Ovary (tissue), 3 donors: ENCODE data around the gene GOLGA7B.

Experiments used
- CTCF ChIP-seq, 3 donors: fragments of 450-650 bp in 2 of 3; fragments of 200-600 bp in 1 of 3; IDR thresholded peaks; one replicate each; pipeline versions ENCODE4 v1.5.1 to v1.8.0; 2016 to 2022; ENCODE audit warnings: antibody characterized with exemption in 3 of 3, mild to moderate bottlenecking in 1 of 3
- EP300 ChIP-seq: sonication (generic); formaldehyde crosslinking; IDR thresholded peaks from one replicate; pipeline ENCODE4 v1.6.1; 2017; ENCODE audit warnings: antibody characterized with exemption
- POLR2A ChIP-seq: fragments of 450-650 bp; IDR thresholded peaks from one replicate; pipeline ENCODE4 v1.6.1; 2017; ENCODE audit warnings: antibody characterized with exemption, mild to moderate bottlenecking, moderate library complexity
- donor health status: DM: no; HTN: no; CAD: no.

- no peak for TF ChIP-seq POLR2A
- no peak for TF ChIP-seq CTCF (IDR thresholded peaks at IDR 0.05)
- no peak for TF ChIP-seq EP300
These were observed 15.8 kb downstream of the GOLGA7B start for GRCh38 chr10:97865488-97865887.
